Kidney capillary endothelial cell (primary cell): Measurements from ENCODE around the gene TSPAN9.

Source experiments
- DNase-seq: peaks from one replicate; pipeline ENCODE4 v3.0.0-alpha.2; 2018; ENCODE audit warnings: low spot score

The TSPAN9 gene

GRCh38 chr12:3275171-3276041 is 198.2 kb downstream of the TSPAN9 start:
- DNase-seq, result peak; percentile 63

DNA sequence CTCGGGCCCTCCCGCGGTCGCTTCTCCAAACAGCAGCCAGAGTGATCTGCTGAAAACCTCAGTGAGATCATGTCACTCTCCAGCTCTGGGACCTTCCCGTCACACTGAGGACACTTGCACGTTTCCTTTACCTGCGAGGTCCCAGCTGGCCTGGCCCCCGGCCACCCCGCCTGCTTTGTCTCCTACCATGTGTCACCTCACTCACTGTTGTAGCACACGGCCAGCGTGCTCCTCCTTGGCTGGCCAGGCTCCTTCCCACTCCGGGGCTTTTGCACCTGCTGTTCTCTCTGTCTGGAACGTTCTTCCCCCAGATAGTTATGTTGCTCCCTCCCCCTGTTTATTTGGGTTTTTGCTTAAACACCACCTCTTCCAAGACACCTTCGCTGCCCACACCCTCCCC is 199.0 kb downstream of the TSPAN9 start:
- no peak for DNase-seq

DNA sequence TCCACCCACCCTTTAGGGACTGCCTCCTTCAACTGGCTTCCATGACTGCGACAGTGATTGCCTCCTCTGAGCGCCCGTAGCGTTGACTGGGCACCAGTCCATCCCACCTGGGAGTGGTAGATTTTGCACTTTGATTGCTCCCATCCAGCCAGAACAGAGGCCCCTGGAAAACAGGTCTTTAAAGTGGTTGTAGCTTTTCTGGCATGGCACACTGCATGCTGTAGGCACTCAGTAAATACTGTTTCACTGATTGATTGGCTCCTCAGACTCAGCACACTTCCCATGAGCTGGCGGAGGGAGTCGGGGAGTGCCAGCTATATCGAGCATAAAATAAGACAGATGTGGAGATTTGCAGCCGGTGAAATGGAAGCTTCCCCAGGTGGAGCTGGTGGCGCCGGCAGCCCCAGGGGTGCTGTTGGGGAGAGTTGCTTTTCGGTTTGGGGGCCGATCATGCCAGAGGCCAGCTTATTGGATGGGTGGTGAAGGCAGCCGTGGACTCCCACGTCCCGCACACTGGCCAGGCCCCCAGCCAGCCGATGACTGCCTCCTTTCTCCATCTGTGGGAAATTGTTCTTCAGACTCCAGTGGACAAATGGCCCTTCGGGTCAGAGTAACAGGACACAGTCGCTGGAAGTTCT is 200.2 kb downstream of the TSPAN9 start:
- no peak for DNase-seq

DNA sequence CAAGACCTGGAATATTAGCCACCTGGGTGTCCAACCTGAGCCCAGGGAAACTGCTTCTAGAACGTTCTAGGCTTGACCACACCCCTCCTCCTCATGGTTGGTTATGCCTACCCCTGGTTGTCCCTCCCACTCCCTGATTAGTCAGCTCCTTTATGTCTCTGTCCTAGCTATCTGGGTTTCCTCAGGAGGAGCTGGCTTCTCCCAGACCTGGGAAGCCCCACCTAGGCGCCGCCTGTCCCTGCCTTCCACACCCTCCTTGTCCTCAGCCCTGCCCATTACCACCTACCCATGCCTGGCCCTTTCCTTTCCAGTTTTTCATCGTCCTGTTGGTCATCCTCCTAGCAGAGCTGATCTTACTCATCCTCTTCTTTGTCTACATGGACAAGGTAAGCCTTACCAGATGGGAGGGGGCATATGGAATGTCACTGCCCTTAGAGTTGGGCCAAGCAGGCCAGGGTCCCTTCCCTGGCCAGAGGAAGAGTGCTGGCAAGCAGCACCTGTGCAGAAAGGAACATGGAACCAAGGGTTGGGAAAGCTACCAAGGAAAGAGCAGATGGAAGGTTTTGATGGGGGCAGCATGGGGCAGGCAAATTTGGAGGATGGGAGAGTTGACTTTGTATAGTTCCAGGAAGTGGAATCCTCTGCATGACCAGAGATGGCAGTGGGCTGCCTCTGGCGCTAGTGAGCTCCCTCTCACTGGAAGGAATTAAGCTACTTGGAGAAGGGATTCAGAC is 201.7 kb downstream of the TSPAN9 start:
- no peak for DNase-seq

DNA sequence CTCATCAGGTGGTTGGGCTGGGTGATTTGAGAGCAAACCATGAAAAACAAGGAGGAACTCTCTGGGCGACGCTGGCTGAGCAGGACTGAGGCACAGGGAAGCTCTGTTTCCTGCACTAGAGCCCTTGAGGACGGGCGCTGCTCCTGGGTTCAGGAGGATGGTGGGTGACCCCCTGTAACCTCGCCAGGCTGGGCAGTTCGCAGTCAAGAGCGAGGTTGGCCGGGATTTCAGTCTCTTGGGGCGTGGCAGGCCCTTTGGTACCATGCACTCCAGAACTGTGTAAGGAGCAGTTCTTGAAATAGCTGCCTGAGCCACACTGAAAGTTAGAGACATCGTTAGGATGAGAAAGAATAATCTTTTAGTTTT is 202.2 kb downstream of the TSPAN9 start:
- DNase-seq, result no peak

DNA sequence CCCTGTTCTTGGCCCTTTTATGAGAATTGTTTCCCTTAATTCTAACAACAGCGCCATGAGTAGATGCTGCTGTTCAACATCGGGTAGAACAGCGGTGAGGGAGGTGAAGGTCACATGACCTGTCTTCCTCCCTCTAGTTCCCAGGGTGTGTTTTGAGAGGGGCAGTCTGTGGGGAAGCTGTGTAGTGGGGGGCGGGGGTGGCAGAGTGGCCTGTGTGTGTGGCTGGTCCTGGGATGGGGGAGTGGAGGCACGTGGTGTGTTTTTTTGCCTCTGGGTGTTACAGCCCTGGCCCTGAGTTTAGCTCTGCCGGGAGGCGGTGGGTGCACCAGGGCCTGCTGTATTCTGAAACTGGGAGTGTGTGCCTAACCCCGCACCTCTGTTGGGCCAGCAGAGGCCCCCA is 202.7 kb downstream of the TSPAN9 start:
- DNase-seq, result no peak

DNA sequence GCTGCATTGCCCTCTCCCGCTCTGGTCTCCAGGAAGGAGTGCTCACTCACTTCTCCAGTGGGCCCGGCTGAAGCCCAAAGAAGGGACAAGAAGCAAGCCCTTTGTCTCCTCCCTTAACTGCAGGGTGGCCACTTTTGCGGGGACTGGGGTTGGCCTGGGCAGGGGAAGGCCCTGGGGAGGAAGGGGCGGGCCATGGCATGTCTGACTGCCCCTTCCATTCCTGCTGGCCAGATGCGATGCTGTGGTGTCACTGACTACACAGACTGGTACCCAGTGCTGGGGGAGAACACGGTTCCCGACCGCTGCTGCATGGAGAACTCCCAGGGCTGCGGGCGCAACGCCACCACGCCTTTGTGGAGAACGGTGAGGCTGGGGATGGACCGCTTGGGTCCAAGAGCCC is 203.8 kb downstream of the TSPAN9 start:
- DNase-seq, result no peak

- no peak for DNase-seq
Measured at GRCh38 chr12:3281588-3282383, 204.6 kb downstream of the TSPAN9 start.

DNA sequence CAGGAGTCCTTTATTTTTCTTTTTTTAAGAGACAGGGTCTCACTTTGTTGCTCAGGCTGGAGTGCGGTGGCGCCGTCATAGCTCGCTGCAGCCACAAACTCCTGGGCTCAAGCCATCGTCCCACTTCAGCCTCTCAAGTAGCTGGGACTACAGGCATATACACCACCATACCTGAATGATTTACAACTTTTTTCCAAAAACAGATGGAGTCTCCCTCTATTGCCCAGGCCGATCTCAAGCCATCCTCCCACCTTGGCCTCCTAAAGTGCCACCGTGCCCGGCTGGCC is 205.1 kb downstream of the TSPAN9 start:
- DNase-seq, result no peak

DNA sequence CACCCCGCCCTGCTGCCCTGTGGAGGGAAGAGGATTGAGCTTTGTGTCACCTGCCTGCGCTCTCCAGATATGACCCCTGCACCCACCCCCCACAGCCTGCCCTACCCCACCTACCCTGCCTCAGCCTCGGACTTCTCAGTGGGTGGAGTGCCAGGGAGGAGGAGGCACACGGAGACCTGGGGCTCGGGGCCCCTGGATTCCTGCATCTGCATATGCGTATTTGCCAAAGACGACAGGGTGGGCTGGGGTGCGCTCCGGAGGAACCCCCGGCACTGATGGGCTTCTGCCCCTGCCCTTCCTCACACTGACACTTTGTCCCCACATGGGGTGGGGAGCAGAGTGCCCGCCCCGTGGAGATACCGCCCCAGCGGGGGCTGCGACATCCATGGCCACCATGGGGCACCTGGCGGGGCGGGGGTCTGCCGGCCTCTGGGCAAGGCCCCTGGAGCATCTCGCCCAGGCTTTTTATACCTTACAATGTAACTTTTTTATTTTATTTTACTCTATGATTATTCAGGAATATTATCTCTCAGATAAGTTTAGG is 206.0 kb downstream of the TSPAN9 start:
- no peak for DNase-seq

GRCh38 chr12:3284405-3284804 is 207.2 kb downstream of the TSPAN9 start:
- DNase-seq, result no peak

- no peak for DNase-seq
Measured at GRCh38 chr12:3285570-3285969, 208.4 kb downstream of the TSPAN9 start.

- no peak for DNase-seq
Measured at GRCh38 chr12:3288690-3289089, 211.5 kb downstream of the TSPAN9 start.

- no peak for DNase-seq
Measured at GRCh38 chr12:3289702-3290101, 212.5 kb downstream of the TSPAN9 start.

- no peak for DNase-seq
Measured at GRCh38 chr12:3291939-3292338, 214.8 kb downstream of the TSPAN9 start.

DNA sequence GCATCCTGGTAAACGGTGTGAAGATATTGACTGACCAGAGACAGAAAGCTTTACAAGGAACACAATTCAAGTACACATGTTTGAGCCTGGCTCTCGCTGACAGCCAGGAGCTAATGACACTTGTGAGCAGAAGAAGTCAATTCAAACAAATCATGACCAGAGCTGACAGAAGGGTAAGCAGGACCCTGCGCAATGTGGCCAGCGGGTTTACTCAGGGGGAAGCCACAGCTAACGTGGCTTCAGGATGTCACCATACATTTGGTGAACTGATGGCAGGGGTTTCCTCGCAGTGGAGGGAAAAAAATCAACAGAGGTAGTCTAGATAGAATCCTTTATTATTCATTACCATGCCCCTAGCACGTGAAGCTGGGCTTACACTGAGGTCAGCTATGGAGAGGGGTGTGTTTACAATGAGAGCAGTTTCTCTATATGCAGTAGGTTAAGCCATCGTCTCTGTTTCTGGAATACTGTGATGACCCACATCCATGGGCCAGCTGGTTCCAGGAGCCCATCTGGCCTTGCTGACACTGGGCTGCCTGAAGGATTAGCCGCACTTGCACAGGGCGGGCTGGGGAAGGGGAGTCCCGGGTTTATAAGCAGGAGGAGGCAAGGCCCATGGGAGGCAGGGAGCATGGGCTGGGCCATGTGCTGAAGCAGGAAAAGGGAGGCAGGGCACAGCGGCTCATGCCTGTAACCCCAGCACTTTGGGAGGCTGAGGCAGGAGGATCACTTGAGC is 215.7 kb downstream of the TSPAN9 start:
- no peak for DNase-seq

DNA sequence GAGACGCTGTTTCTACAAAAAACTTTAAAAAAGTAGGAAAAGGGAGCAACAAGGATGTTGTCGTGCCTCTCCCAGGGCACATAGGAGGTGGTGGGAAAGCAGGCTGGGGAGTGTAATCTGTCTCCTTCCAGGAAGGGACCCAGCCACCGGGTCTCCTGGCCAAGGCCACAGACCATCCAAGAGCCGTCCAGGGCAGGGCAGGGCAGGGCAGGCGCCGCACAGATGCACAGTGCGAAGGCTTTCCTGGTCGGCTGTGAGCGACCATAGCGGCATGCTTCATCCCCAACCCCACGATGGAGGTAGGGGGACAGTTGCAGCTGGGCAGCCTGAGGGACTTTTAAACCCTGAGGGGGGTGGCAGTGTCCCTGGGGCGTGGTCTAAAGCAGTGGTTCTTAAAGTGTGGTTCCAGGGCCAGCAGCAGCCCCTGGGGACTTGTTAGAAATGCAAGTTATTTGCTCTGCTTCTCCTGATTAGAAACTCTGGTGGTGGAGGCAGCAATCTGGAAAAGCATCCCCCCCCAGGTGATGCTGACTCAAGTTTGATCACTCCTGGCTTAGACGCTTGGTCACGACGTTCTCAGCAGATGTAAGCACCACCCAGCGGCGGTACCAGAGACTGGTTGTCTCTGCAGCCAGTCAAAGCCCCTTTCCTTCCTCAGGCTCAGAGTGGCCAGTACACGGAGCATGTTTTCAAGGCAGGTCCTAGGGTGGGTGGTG is 216.4 kb downstream of the TSPAN9 start:
- no peak for DNase-seq

- no peak for DNase-seq
Measured at GRCh38 chr12:3294481-3294911, 217.3 kb downstream of the TSPAN9 start.

DNA sequence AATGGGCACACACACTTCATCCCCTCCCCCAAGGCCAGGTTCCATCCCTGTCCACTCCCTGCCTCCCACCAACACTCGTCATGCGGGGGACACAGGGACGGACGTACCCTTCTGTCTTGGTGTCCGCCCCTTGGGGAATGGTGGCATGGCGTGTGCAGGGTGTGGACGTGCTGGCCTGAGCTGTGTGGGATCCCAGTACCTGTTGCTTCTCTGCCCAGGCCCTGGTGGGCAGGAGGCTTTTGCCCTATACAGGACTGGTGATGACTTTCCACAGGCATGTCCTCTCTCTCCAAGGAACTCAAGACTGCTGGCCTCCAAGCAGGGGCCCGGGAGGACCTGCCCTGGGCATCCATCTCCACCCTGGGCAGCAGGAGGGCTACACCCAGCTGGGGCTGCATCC is 218.0 kb downstream of the TSPAN9 start:
- no peak for DNase-seq

- no peak for DNase-seq
Measured at GRCh38 chr12:3295646-3296408, 218.6 kb downstream of the TSPAN9 start.
